CD14-positive monocyte (primary cell): ENCODE results near the gene MTCH2. TPM values are rescaled to one million over a fixed set of nuclear protein-coding genes. Genes with fewer than 3 reads are reported as not detected.

Experiments used
- DNase-seq, 3 donors: peaks; one replicate each; pipeline ENCODE4 v3.0.0-alpha.2; 2011 to 2022
- H2AFZ ChIP-seq: 2 replicates; pipeline ENCODE4 v1.6.0; 2012; ENCODE audit warnings: mild to moderate bottlenecking, low read depth, low read length, inconsistent platforms; ENCODE audit not compliant: insufficient read depth, poor library complexity, severe bottlenecking
- H3K27ac ChIP-seq, 2 donors: 1 replicate in 1 of 2; 2 replicates in 1 of 2; pipeline ENCODE4 v1.5.1; 2012 to 2013; ENCODE audit warnings: low read length in 2 of 2, control low read depth in 1 of 2, inconsistent platforms in 1 of 2, low read depth in 1 of 2, mild to moderate bottlenecking in 1 of 2
- H3K27me3 ChIP-seq, 2 donors: one replicate each; pipeline versions ENCODE4 v1.6.0 to v1.6.1; 2011 to 2013; ENCODE audit warnings: low read length in 2 of 2; ENCODE audit not compliant: control insufficient read depth in 2 of 2, insufficient read depth in 2 of 2
- H3K36me3 ChIP-seq, 2 donors: replicated peaks in 1 of 2; 1 replicate in 1 of 2; 2 replicates in 1 of 2; pipeline versions ENCODE4 v1.5.1 to v1.6.1; 2012 to 2013; ENCODE audit warnings: low read length in 2 of 2, control low read depth in 1 of 2, inconsistent platforms in 1 of 2, mild to moderate bottlenecking in 1 of 2; ENCODE audit not compliant: insufficient read depth in 2 of 2, control insufficient read depth in 1 of 2
- H3K4me1 ChIP-seq, 2 donors: 1 replicate in 1 of 2; 2 replicates in 1 of 2; pipeline versions ENCODE4 v1.5.1 to v1.6.1; 2012 to 2013; ENCODE audit warnings: low read length in 2 of 2, control low read depth in 1 of 2, inconsistent platforms in 1 of 2, mild to moderate bottlenecking in 1 of 2, moderate library complexity in 1 of 2; ENCODE audit not compliant: insufficient read depth in 2 of 2, control insufficient read depth in 1 of 2
- H3K4me2 ChIP-seq: replicated peaks from 2 replicates; pipeline ENCODE3; 2012; ENCODE audit warnings: low read length, moderate library complexity, mild to moderate bottlenecking; ENCODE audit not compliant: poor library complexity, severe bottlenecking; ENCODE audit errors: extremely low read depth
- H3K4me3 ChIP-seq, 3 experiments: fragments of 200-600 bp in 1 of 3; sonication (generic) in 1 of 3; replicated peaks in 1 of 3; 1 replicate in 2 of 3; 2 replicates in 1 of 3; pipeline ENCODE4 v1.5.1; 2011 to 2013; ENCODE audit warnings: low read length in 3 of 3, mild to moderate bottlenecking in 3 of 3, control low read depth in 2 of 3, low read depth in 2 of 3, inconsistent platforms in 1 of 3, moderate library complexity in 1 of 3
- H3K79me2 ChIP-seq: 2 replicates; pipeline ENCODE4 v1.6.0; 2012; ENCODE audit warnings: mild to moderate bottlenecking, control low read depth, inconsistent platforms, low read length, moderate library complexity; ENCODE audit not compliant: insufficient read depth
- H3K9ac ChIP-seq: 2 replicates; pipeline ENCODE4 v1.6.0; 2017; ENCODE audit warnings: low read length, mild to moderate bottlenecking; ENCODE audit not compliant: insufficient read depth, poor library complexity, severe bottlenecking
- H3K9me3 ChIP-seq, 2 donors: replicated peaks in 1 of 2; 1 replicate in 1 of 2; 2 replicates in 1 of 2; pipeline versions ENCODE4 v1.5.1 to v1.6.1; 2012 to 2013; ENCODE audit warnings: low read length in 2 of 2, control low read depth in 1 of 2; ENCODE audit not compliant: control insufficient read depth in 1 of 2, insufficient read depth in 1 of 2
- H4K20me1 ChIP-seq: 2 replicates; pipeline ENCODE4 v1.6.0; 2012; ENCODE audit warnings: mild to moderate bottlenecking, low read length, control low read depth, moderate library complexity; ENCODE audit not compliant: insufficient read depth
- H3K27ac Mint-ChIP-seq, 7 donors: one replicate each; pipeline ENCODE4 v1.8.0; 2020; ENCODE audit warnings: mild to moderate bottlenecking in 7 of 7, mixed read lengths in 7 of 7, moderate library complexity in 6 of 7, inconsistent platforms in 2 of 7
- H3K27me3 Mint-ChIP-seq, 3 donors: one replicate each; pipeline ENCODE4 v1.8.0; 2021 to 2022; ENCODE audit warnings: low read depth in 3 of 3, mild to moderate bottlenecking in 3 of 3, mixed read lengths in 3 of 3, moderate library complexity in 3 of 3, inconsistent platforms in 1 of 3
- H3K36me3 Mint-ChIP-seq, 2 donors: one replicate each; pipeline ENCODE4 v1.8.0; 2020; ENCODE audit warnings: mixed read lengths in 2 of 2, inconsistent platforms in 1 of 2, mild to moderate bottlenecking in 1 of 2
- H3K4me1 Mint-ChIP-seq: one replicate; pipeline ENCODE4 v1.8.0; 2020; ENCODE audit warnings: mild to moderate bottlenecking, mixed read lengths
- H3K4me3 Mint-ChIP-seq, 2 donors: one replicate each; pipeline ENCODE4 v1.8.0; 2020; ENCODE audit warnings: mild to moderate bottlenecking in 2 of 2, mixed read lengths in 2 of 2, moderate library complexity in 1 of 2
- H3K9me3 Mint-ChIP-seq, 7 donors: one replicate each; pipeline ENCODE4 v1.8.0; 2020 to 2022; ENCODE audit warnings: mixed read lengths in 7 of 7, mild to moderate bottlenecking in 6 of 7, moderate library complexity in 6 of 7, inconsistent platforms in 2 of 7
- CTCF ChIP-seq: fragments of 200-600 bp; IDR thresholded peaks from one replicate; pipeline ENCODE4 v1.8.0; 2022; ENCODE audit warnings: antibody characterized with exemption, mild to moderate bottlenecking
- WGBS: methylation state at CpG from one replicate; pipeline ENCODE4 v1.1.5; 2013; ENCODE audit warnings: missing lambda C conversion rate; ENCODE audit not compliant: insufficient coverage; 5-methylcytosine and 5-hydroxymethylcytosine counted together
- intact Hi-C, 2 donors: fragments of 100-400 bp; cut with micrococcal nuclease; formaldehyde crosslinking; loops; one replicate each; pipeline versions ENCODE4 v1.15.0 to v1.15.1; 2023
- polyA plus RNA-seq, 3 donors: library from polyadenylated mRNA; depleted of rRNA in 1 of 3; unstranded in 2 of 3; stranded (reverse) in 1 of 3; fragments of 300-500 nt in 2 of 3; fragments of >200 nt in 1 of 3; fragmentation: Illumina TruSeq in 2 of 3; gene quantifications; 1 replicate in 2 of 3; 2 replicates in 1 of 3; pipeline ENCODE4 v1.2.3, GENCODE V29; 2012 to 2021

MTCH2 gene
- polyA plus RNA-seq, 3 donors: 31.7 to 116 (median 98.0) TPM

- H2AFZ ChIP-seq: no peak overlapping the region
- peaks cover 0 to 4% (median 0%) of the 10 kb centered on the region in 3 donors for H3K27me3 Mint-ChIP-seq
- H3K27me3 ChIP-seq: no peaks in the 10 kb centered on the region
- peaks cover 0 to under 1% of the 10 kb centered on the region in 2 donors for H3K4me1 ChIP-seq
- TF ChIP-seq CTCF: no peak
- H3K36me3 ChIP-seq: peaks cover 0 to 15% of the 10 kb centered on the region in 2 donors
- no peak for DNase-seq
- no peaks in the 10 kb centered on the region for H3K9me3 ChIP-seq
- H3K27ac ChIP-seq: no peak overlapping the region
- peaks cover 4% of the 10 kb centered on the region for H3K4me1 Mint-ChIP-seq
- peaks cover 6 to 24% of the 10 kb centered on the region in 2 donors for H3K36me3 Mint-ChIP-seq
- intact Hi-C loops: no loop called here
- H3K9ac ChIP-seq: no peak overlapping the region
- H3K4me3 ChIP-seq: no peak overlapping the region
- WGBS: 100% methylated on average over 2 of the region's 3 CpGs
- no peaks in the 10 kb centered on the region for H3K79me2 ChIP-seq
- no peak overlapping the region for H3K4me3 Mint-ChIP-seq
- no peaks in the 10 kb centered on the region for H4K20me1 ChIP-seq
- H3K9me3 Mint-ChIP-seq: no peaks in the 10 kb centered on the region
- no peak overlapping the region for H3K4me2 ChIP-seq
- H3K27ac Mint-ChIP-seq: no peak overlapping the region
These were observed 36.4 kb downstream of the MTCH2 start for GRCh38 chr11:47605921-47606320.

- no peaks in the 10 kb centered on the region for H3K4me1 Mint-ChIP-seq
- H3K9me3 ChIP-seq: no peaks in the 10 kb centered on the region
- H3K4me3 Mint-ChIP-seq: no peak overlapping the region
- no peak for TF ChIP-seq CTCF
- H3K36me3 ChIP-seq: no peaks in the 10 kb centered on the region
- no peak overlapping the region for H3K4me3 ChIP-seq
- WGBS: 100% methylated on average over 4 of the region's 4 CpGs
- H2AFZ ChIP-seq: no peak overlapping the region
- H4K20me1 ChIP-seq: no peaks in the 10 kb centered on the region
- H3K79me2 ChIP-seq: no peaks in the 10 kb centered on the region
- peaks cover 0 to 8% of the 10 kb centered on the region in 2 donors for H3K36me3 Mint-ChIP-seq
- no peak overlapping the region for H3K27ac Mint-ChIP-seq
- no peaks in the 10 kb centered on the region for H3K4me1 ChIP-seq
- H3K27me3 ChIP-seq: no peaks in the 10 kb centered on the region
- DNase-seq: no peak
- no peak overlapping the region for H3K27ac ChIP-seq
- H3K9ac ChIP-seq: no peak overlapping the region
- intact Hi-C loops: no loop called here
- H3K4me2 ChIP-seq: no peak overlapping the region
- H3K27me3 Mint-ChIP-seq: peaks cover 0 to 2% (median 0%) of the 10 kb centered on the region in 3 donors
- peaks cover 0 to 1% (median 0%) of the 10 kb centered on the region in 7 donors for H3K9me3 Mint-ChIP-seq
These were observed 39.1 kb downstream of the MTCH2 start for GRCh38 chr11:47603295-47603694.
